Liver (tissue), 9 donors: ENCODE measurements around the gene SLC25A13. TPM values are rescaled to one million over a fixed set of nuclear protein-coding genes. Genes with fewer than 3 reads are reported as not detected.
A peak's percentile ranks its signal among the peaks of the same experiment; 100 is the strongest.

ENCODE experiments used
- DNase-seq: peaks from one replicate; pipeline ENCODE4 v3.0.0-alpha.2; 2017; ENCODE audit warnings: low spot score
- H3K27ac ChIP-seq, 2 donors: one replicate each; pipeline ENCODE4 v1.7.0; 2013; ENCODE audit warnings: inconsistent platforms in 2 of 2, low read length in 2 of 2, control low read depth in 1 of 2, low read depth in 1 of 2, mild to moderate bottlenecking in 1 of 2
- H3K27me3 ChIP-seq, 4 donors: one replicate each; pipeline versions ENCODE4 v1.6.1 to v1.7.0; 2013; ENCODE audit warnings: low read length in 3 of 4, inconsistent platforms in 1 of 4, mild to moderate bottlenecking in 1 of 4, moderate library complexity in 1 of 4; ENCODE audit not compliant: control insufficient read depth in 4 of 4, insufficient read depth in 4 of 4
- H3K36me3 ChIP-seq, 4 donors: one replicate each; pipeline versions ENCODE4 v1.6.1 to v1.7.0; 2013; ENCODE audit warnings: low read length in 3 of 4, mild to moderate bottlenecking in 3 of 4, low read depth in 1 of 4, moderate library complexity in 1 of 4; ENCODE audit not compliant: control insufficient read depth in 4 of 4, insufficient read depth in 3 of 4
- H3K4me1 ChIP-seq, 4 donors: one replicate each; pipeline versions ENCODE4 v1.6.1 to v1.7.0; 2013; ENCODE audit warnings: low read length in 3 of 4, mild to moderate bottlenecking in 3 of 4, moderate library complexity in 1 of 4; ENCODE audit not compliant: control insufficient read depth in 4 of 4, insufficient read depth in 4 of 4
- H3K4me3 ChIP-seq, 3 donors: one replicate each; pipeline versions ENCODE4 v1.6.1 to v1.7.0; 2013; ENCODE audit warnings: low read length in 3 of 3, control low read depth in 1 of 3, low read depth in 1 of 3, mild to moderate bottlenecking in 1 of 3
- H3K9ac ChIP-seq, 2 donors: one replicate each; pipeline ENCODE4 v1.7.0; 2013; ENCODE audit warnings: low read length in 2 of 2, mild to moderate bottlenecking in 2 of 2, moderate library complexity in 2 of 2, control low read depth in 1 of 2, low read depth in 1 of 2
- H3K9me3 ChIP-seq, 4 donors: one replicate each; pipeline versions ENCODE4 v1.6.1 to v1.7.0; 2013; ENCODE audit warnings: low read length in 3 of 4; ENCODE audit not compliant: control insufficient read depth in 4 of 4
- FOXA2 ChIP-seq: IDR thresholded peaks from 2 replicates; pipeline ENCODE4 v1.6.1; 2016; ENCODE audit warnings: antibody characterized with exemption
- GABPA ChIP-seq, 2 donors: IDR thresholded peaks in 1 of 2; conservative IDR thresholded peaks in 1 of 2; 2 replicates each; pipeline ENCODE4 v1.6.1; 2016; ENCODE audit warnings: antibody characterized with exemption in 2 of 2, mild to moderate bottlenecking in 1 of 2, moderate library complexity in 1 of 2
- HNF4A ChIP-seq, 2 donors: conservative IDR thresholded peaks; 2 replicates each; pipeline ENCODE4 v1.6.1; 2016; ENCODE audit warnings: antibody characterized with exemption in 2 of 2, mild to moderate bottlenecking in 2 of 2
- HNF4G ChIP-seq: IDR thresholded peaks from 2 replicates; pipeline ENCODE4 v1.6.1; 2016; ENCODE audit warnings: antibody characterized with exemption
- JUND ChIP-seq, 2 donors: IDR thresholded peaks; 2 replicates each; pipeline ENCODE4 v1.6.1; 2016; ENCODE audit warnings: antibody characterized with exemption in 2 of 2
- NR2F2 ChIP-seq: IDR thresholded peaks from 2 replicates; pipeline ENCODE4 v1.6.1; 2016; ENCODE audit warnings: antibody characterized with exemption
- RAD21 ChIP-seq, 2 donors: IDR thresholded peaks; 2 replicates each; pipeline ENCODE4 v1.6.1; 2016; ENCODE audit warnings: antibody characterized with exemption in 2 of 2, mild to moderate bottlenecking in 2 of 2
- RXRA ChIP-seq, 2 donors: IDR thresholded peaks; 2 replicates each; pipeline ENCODE4 v1.6.1; 2017 to 2018; ENCODE audit warnings: antibody characterized with exemption in 2 of 2, mild to moderate bottlenecking in 1 of 2
- SP1 ChIP-seq: IDR thresholded peaks from 2 replicates; pipeline ENCODE4 v1.6.1; 2018; ENCODE audit warnings: antibody characterized with exemption, mild to moderate bottlenecking
- TAF1 ChIP-seq: conservative IDR thresholded peaks from 2 replicates; pipeline ENCODE4 v1.6.1; 2016; ENCODE audit warnings: antibody characterized with exemption, mild to moderate bottlenecking
- YY1 ChIP-seq: IDR thresholded peaks from 2 replicates; pipeline ENCODE4 v1.6.1; 2016; ENCODE audit warnings: antibody characterized with exemption, mild to moderate bottlenecking
- WGBS: extraction: QIAGEN DNeasy Blood & Tissue Kit; methylation state at CpG from one replicate; pipeline ENCODE4 v1.1.7; 2013; 5-methylcytosine and 5-hydroxymethylcytosine counted together
- polyA plus RNA-seq, 2 donors: library from polyadenylated mRNA; stranded (reverse) in 1 of 2; unstranded in 1 of 2; fragments of 200-250 nt in 1 of 2; fragments of >200 nt in 1 of 2; fragmentation: Nextera tagmentation in 1 of 2; extraction: Ambion mirVana in 1 of 2; gene quantifications; one replicate each; pipeline versions ENCODE4 v1.2.1 to v1.2.3, GENCODE V29; 2013 to 2015
- total RNA-seq, 2 donors: library from RNA; depleted of rRNA; stranded (reverse); fragments of >200 nt; gene quantifications; one replicate each; pipeline ENCODE4 v1.2.3, GENCODE V29; 2014
- TF ChIP-seq, protein P1 (sequence below): IDR thresholded peaks from 2 replicates; pipeline ENCODE4 v1.6.1; 2016; ENCODE audit warnings: antibody characterized with exemption
- TF ChIP-seq, protein P2 (sequence below): fragments of 150-350 bp; IDR thresholded peaks from 2 replicates; pipeline ENCODE4 v1.5.1; 2017; ENCODE audit warnings: improper control_type of control experiment, low read depth, low read length; ENCODE audit not compliant: missing input control
- donor health status: healthy.
- donor health status: healthy.
- donor health status: healthy.
- donor health status: healthy.
- donor health status: healthy.

Gene SLC25A13
- total and polyA plus RNA-seq, 4 donors: 45.6 to 116 (median 63.9) TPM

DNA sequence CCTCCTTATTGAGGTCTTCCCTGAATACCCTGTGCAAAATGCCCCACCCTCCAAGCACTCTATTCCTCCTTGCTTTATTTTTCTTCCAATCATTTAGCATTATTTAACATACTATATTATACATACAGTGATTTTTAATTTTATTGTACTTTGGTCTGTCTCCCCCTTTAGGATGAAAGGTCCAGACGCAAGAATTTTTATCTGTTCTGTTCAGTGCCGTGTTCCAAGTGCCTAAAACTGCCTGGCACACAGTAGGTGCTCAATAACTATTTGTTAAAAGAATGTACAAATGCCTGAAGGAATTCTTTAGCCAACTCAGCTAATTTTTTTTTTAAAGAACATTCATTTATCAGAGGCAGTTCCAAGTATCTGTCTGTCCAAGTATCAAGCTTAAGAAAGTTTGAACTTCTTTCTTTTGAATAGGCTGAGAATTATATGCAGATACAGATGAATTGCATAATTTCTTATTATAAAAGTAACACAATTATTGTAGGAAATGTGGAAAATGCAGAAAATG, 34.1 kb upstream of the SLC25A13 start:
- H3K9ac ChIP-seq: no peak overlapping the region
- 45% methylated on average over 2 of the region's 2 CpGs for WGBS
- H3K36me3 ChIP-seq: no peaks in the 10 kb centered on the region
- H3K4me1 ChIP-seq: peaks cover 0 to 11% (median 4%) of the 10 kb centered on the region in 4 donors
- H3K27ac ChIP-seq: no peak overlapping the region
- TF ChIP-seq SP1: no peak
- no peak for TF ChIP-seq RAD21 (IDR thresholded peaks at IDR 0.05)
- TF ChIP-seq, protein P1, sequence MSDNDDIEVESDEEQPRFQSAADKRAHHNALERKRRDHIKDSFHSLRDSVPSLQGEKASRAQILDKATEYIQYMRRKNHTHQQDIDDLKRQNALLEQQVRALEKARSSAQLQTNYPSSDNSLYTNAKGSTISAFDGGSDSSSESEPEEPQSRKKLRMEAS: no peak
- no peak for TF ChIP-seq HNF4G
- no peak for TF ChIP-seq HNF4A (conservative IDR thresholded peaks at IDR 0.05)
- TF ChIP-seq YY1: no peak
- TF ChIP-seq TAF1: no peak
- TF ChIP-seq, protein P2, sequence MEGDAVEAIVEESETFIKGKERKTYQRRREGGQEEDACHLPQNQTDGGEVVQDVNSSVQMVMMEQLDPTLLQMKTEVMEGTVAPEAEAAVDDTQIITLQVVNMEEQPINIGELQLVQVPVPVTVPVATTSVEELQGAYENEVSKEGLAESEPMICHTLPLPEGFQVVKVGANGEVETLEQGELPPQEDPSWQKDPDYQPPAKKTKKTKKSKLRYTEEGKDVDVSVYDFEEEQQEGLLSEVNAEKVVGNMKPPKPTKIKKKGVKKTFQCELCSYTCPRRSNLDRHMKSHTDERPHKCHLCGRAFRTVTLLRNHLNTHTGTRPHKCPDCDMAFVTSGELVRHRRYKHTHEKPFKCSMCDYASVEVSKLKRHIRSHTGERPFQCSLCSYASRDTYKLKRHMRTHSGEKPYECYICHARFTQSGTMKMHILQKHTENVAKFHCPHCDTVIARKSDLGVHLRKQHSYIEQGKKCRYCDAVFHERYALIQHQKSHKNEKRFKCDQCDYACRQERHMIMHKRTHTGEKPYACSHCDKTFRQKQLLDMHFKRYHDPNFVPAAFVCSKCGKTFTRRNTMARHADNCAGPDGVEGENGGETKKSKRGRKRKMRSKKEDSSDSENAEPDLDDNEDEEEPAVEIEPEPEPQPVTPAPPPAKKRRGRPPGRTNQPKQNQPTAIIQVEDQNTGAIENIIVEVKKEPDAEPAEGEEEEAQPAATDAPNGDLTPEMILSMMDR: no peak
- no peak for TF ChIP-seq JUND (IDR thresholded peaks at IDR 0.05)
- TF ChIP-seq FOXA2: no peak
- no peak for TF ChIP-seq NR2F2
- no peak for TF ChIP-seq GABPA (IDR thresholded peaks at IDR 0.05 in 1 of 2, conservative IDR thresholded peaks at IDR 0.05 in 1 of 2)
- H3K9me3 ChIP-seq: no peaks in the 10 kb centered on the region
- H3K27me3 ChIP-seq: no peaks in the 10 kb centered on the region
- no peak for DNase-seq
- H3K4me3 ChIP-seq: no peak overlapping the region

DNA sequence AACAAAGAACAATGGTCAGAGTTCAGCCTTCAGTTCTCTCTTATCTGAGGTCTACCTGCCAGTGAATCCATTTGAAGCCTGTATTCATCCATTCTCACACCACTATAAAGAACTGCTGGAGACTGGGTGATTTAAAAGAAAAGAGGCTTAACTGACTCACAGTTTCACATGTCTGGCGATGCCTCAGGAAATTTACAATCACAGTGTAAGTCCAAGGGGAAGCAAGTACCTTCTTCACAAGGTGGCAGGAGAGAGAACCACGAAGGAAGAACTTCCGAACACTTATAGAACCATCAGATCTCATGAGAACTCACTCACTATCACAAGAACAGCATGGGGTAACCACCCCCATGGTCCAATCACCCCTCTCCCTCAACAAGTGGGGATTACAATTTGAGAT, 33.0 kb upstream of the SLC25A13 start:
- no peak overlapping the region for H3K4me3 ChIP-seq
- H3K36me3 ChIP-seq: no peaks in the 10 kb centered on the region
- no peak overlapping the region for H3K9ac ChIP-seq
- TF ChIP-seq NR2F2 (no peak), TAF1 (no peak), HNF4A (conservative IDR thresholded peaks at IDR 0.05) (no peak), HNF4G (no peak), RXRA (IDR thresholded peaks at IDR 0.05) (no peak), JUND (IDR thresholded peaks at IDR 0.05) (no peak), SP1 (no peak)
- TF ChIP-seq, protein P1: no peak
- H3K4me1 ChIP-seq: peaks cover 0 to 5% (median under 1%) of the 10 kb centered on the region in 4 donors
- H3K27ac ChIP-seq: no peak overlapping the region
- no peaks in the 10 kb centered on the region for H3K27me3 ChIP-seq
- 57% methylated on average over 3 of the region's 3 CpGs for WGBS
- DNase-seq: no peak
- H3K9me3 ChIP-seq: no peaks in the 10 kb centered on the region

GRCh38 chr7:96349572-96349971, 27.7 kb upstream of the SLC25A13 start:
- 72% methylated on average over 3 of the region's 3 CpGs for WGBS
- no peak overlapping the region for H3K27ac ChIP-seq
- H3K4me3 ChIP-seq: no peak overlapping the region
- no peaks in the 10 kb centered on the region for H3K36me3 ChIP-seq
- DNase-seq: no peak
- no peaks in the 10 kb centered on the region for H3K27me3 ChIP-seq
- H3K4me1 ChIP-seq: no peaks in the 10 kb centered on the region
- peak in 1 of 2 donors; percentile 26 for TF ChIP-seq RXRA (IDR thresholded peaks at IDR 0.05)
- no peak for TF ChIP-seq NR2F2
- TF ChIP-seq SP1: peak; percentile 61
- H3K9me3 ChIP-seq: no peaks in the 10 kb centered on the region
- H3K9ac ChIP-seq: no peak overlapping the region
